GM21529 (cell line): Measurements from ENCODE around the gene CCM2.
"Not testable (repeated sequence)": the region's sequence is repeated elsewhere in the genome, so short reads cannot be mapped to it uniquely, and the experiment has no call there.

Experiments used
- ATAC-seq: cut with Tn5 transposase; IDR thresholded peaks from one replicate; pipeline ENCODE4 v1.9.1; 2021; ENCODE audit not compliant: unreplicated experiment

The CCM2 gene

GRCh38 chr7:45032421-45032820 lies 32.4 kb downstream of the CCM2 start:
- no peak for ATAC-seq

- ATAC-seq, result no peak
Measured at GRCh38 chr7:45033261-45033930, 33.4 kb downstream of the CCM2 start.

GRCh38 chr7:45033931-45034290 lies 33.9 kb downstream of the CCM2 start:
- ATAC-seq, result no peak

- not testable (repeated sequence) for ATAC-seq
Measured at GRCh38 chr7:45034710-45035109, 34.7 kb downstream of the CCM2 start.

GRCh38 chr7:45035371-45035770 lies 35.4 kb downstream of the CCM2 start:
- ATAC-seq, result no peak

- ATAC-seq, result no peak
Measured at GRCh38 chr7:45035893-45036292, 35.9 kb downstream of the CCM2 start.

- ATAC-seq, result no peak
Measured at GRCh38 chr7:45036317-45036716, 36.3 kb downstream of the CCM2 start.

GRCh38 chr7:45036796-45037195 lies 36.8 kb downstream of the CCM2 start:
- ATAC-seq, result no peak

GRCh38 chr7:45037876-45038275 lies 37.9 kb downstream of the CCM2 start:
- ATAC-seq, result no peak

- no peak for ATAC-seq
Measured at GRCh38 chr7:45039106-45039505, 39.1 kb downstream of the CCM2 start.

- no peak for ATAC-seq
Measured at GRCh38 chr7:45044338-45044737, 44.3 kb downstream of the CCM2 start.

- no peak for ATAC-seq
Measured at GRCh38 chr7:45048748-45049147, 48.7 kb downstream of the CCM2 start.

- ATAC-seq, result no peak
Measured at GRCh38 chr7:45050198-45050597, 50.2 kb downstream of the CCM2 start.

GRCh38 chr7:45052011-45052410 lies 52.0 kb downstream of the CCM2 start:
- ATAC-seq, result no peak

GRCh38 chr7:45053401-45053800 lies 53.4 kb downstream of the CCM2 start:
- no peak for ATAC-seq

GRCh38 chr7:45053941-45054340 lies 53.9 kb downstream of the CCM2 start:
- ATAC-seq, result no peak

GRCh38 chr7:45054442-45054841 lies 54.4 kb downstream of the CCM2 start:
- ATAC-seq, result no peak

GRCh38 chr7:45055016-45055415 lies 55.0 kb downstream of the CCM2 start:
- no peak for ATAC-seq

- no peak for ATAC-seq
Measured at GRCh38 chr7:45055594-45056219, 55.7 kb downstream of the CCM2 start.

GRCh38 chr7:45057878-45058277 lies 57.9 kb downstream of the CCM2 start:
- ATAC-seq, result no peak

- no peak for ATAC-seq
Measured at GRCh38 chr7:45060295-45060694, 60.3 kb downstream of the CCM2 start.

- ATAC-seq, result no peak
Measured at GRCh38 chr7:45061352-45061751, 61.4 kb downstream of the CCM2 start.
